Lower leg skin (tissue), 4 donors: ENCODE data around the gene CLIC1. TPM values are rescaled to one million over a fixed set of nuclear protein-coding genes. Genes with fewer than 3 reads are reported as not detected.

Experiments used
- DNase-seq, 2 donors: peaks; one replicate each; pipeline ENCODE4 v3.0.0-alpha.2; 2019; ENCODE audit warnings: low spot score in 2 of 2
- H3K4me3 ChIP-seq: fragments of 200-600 bp; sonication (generic); 2 replicates; pipeline ENCODE4 v1.5.1; 2017; ENCODE audit warnings: mild to moderate bottlenecking, low read depth; ENCODE audit not compliant: poor library complexity, severe bottlenecking
- CTCF ChIP-seq, 3 donors: fragments of 450-650 bp; IDR thresholded peaks; one replicate each; pipeline ENCODE4 v1.5.1; 2016; ENCODE audit warnings: antibody characterized with exemption in 3 of 3, mild to moderate bottlenecking in 3 of 3, moderate library complexity in 2 of 3
- POLR2A ChIP-seq, 2 donors: fragments of 450-650 bp; IDR thresholded peaks; one replicate each; pipeline ENCODE4 v1.6.1; 2016 to 2017; ENCODE audit warnings: antibody characterized with exemption in 2 of 2, mild to moderate bottlenecking in 1 of 2, moderate library complexity in 1 of 2
- WGBS, 2 donors: methylation state at CpG; one replicate each; pipeline ENCODE4 v1.1.5; 2018; 5-methylcytosine and 5-hydroxymethylcytosine counted together
- intact Hi-C: fragments of 100-400 bp; cut with DNase I; formaldehyde crosslinking; loops from one replicate; pipeline ENCODE4 v1.15.0; 2023; ENCODE audit warnings: low total_unique reads
- total RNA-seq, 4 donors: library from RNA; depleted of rRNA; stranded (reverse); fragments of >200 nt; gene quantifications; one replicate each; pipeline ENCODE4 v1.1.0, GENCODE V29; 2016

Gene CLIC1
- total RNA-seq, 4 donors from 2014 or later, result 293 to 430 (median 393) TPM

- TF ChIP-seq POLR2A (IDR thresholded peaks at IDR 0.05) (no peak), CTCF (IDR thresholded peaks at IDR 0.05) (no peak)
- no peak for DNase-seq
- H3K4me3 ChIP-seq, result no peak overlapping the region
- intact Hi-C loops, result no loop called here
- 89 to 92% methylated on average over 5 of the region's 5 CpGs for WGBS, 2 donors
Observed at GRCh38 chr6:31760790-31761189, 24.5 kb upstream of the CLIC1 start.

GRCh38 chr6:31758281-31758680 is 22.0 kb upstream of the CLIC1 start:
- intact Hi-C loops, result no loop called here
- no peak overlapping the region for H3K4me3 ChIP-seq
- WGBS, 2 donors, result 92 to 96% methylated on average over 2 of the region's 2 CpGs
- DNase-seq, result no peak
- TF ChIP-seq POLR2A (IDR thresholded peaks at IDR 0.05), result no peak
- no peak for TF ChIP-seq CTCF (IDR thresholded peaks at IDR 0.05)

GRCh38 chr6:31752739-31753319 is 16.5 kb upstream of the CLIC1 start:
- DNase-seq, result no peak
- intact Hi-C loops, result no loop called here
- no peak overlapping the region for H3K4me3 ChIP-seq
- TF ChIP-seq POLR2A (IDR thresholded peaks at IDR 0.05) (no peak), CTCF (IDR thresholded peaks at IDR 0.05) (no peak)
- 73 to 78% methylated on average over 8 of the region's 8 CpGs for WGBS, 2 donors

- TF ChIP-seq CTCF (IDR thresholded peaks at IDR 0.05) (no peak), POLR2A (IDR thresholded peaks at IDR 0.05) (no peak)
- no peak for DNase-seq
- no peak overlapping the region for H3K4me3 ChIP-seq
- WGBS, 2 donors, result 84 to 90% methylated on average over 7 of the region's 7 CpGs
- intact Hi-C loops, result no loop called here
Observed at GRCh38 chr6:31750411-31751022, 14.2 kb upstream of the CLIC1 start.

GRCh38 chr6:31749301-31750036 is 13.1 kb upstream of the CLIC1 start:
- WGBS, 2 donors, result 90 to 91% methylated on average over 8 of the region's 8 CpGs
- intact Hi-C loops, result no loop called here
- DNase-seq, result no peak
- TF ChIP-seq CTCF (IDR thresholded peaks at IDR 0.05) (no peak), POLR2A (IDR thresholded peaks at IDR 0.05) (no peak)
- H3K4me3 ChIP-seq, result no peak overlapping the region
